Stimulated activated CD8-positive, alpha-beta memory T cell treated with anti-CD3 and anti-CD28 coated beads, Interleukin-15, amount 100 ng/mL, for 4 hours (primary cell): ENCODE data around the gene VCAN.

Experiments used
- DNase-seq, 2 donors: peaks; one replicate each; pipeline ENCODE4 v3.0.0-alpha.2; 2020; ENCODE audit warnings: low read depth in 2 of 2

Gene VCAN

DNA sequence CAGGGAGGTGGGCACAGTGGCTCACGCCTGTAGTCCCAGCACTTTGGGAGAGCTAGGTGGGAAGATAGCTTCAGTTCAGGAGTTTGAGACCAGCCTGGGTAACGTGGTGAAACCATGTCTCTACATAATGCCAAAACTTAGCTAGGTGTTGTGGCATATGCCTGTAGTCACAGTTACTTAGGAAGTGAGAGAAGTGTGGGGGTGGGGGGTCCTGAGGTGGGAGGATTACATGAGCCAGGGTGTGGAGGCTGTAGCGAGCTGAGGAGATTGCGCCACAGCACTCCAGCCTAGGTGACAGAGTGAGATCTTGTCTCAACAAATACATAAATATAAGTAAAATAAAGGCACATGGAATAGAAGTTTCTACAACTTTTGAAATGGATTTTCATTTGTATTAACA, 23.1 kb downstream of the VCAN start:
- no peak for DNase-seq

DNA sequence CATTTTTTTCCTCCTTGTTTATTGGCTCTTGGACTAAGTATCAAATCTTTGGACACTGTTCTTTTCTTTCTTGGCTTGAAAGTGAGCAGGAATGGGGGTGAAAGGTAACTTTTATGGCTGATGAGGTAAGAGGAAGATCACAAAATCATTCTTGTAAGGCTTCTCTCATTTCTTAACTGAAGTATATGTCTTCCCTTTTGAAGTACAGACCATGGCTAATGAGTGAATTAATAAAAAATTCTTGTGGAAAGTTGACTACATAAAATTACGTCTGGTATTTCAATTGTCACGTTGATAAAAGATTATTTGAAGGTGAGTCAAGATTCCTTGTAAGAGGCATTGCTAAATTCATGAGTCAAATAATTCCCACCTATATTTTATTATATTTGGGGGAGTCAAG, 25.1 kb downstream of the VCAN start:
- DNase-seq: no peak

- DNase-seq: no peak
Observed at GRCh38 chr5:83498585-83498984, 27.0 kb downstream of the VCAN start.

DNA sequence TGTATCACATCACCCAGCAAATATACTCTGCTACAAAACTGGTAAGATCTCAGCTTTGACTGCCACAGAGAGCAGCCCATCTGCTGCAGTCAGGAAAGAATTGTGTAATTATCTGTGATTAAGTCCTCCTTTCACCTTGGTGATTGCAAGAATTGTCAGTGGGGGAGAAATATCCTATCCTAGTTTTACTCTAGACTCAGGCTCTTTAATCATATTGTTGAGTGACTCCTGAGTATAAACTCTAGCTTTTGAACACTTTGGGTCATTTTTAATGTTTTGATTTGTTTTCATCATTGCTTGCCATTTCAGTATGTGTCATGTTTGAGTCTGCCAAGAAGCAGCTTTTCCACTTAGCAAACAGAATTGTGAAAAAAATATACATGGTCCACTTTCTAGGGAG, 32.1 kb downstream of the VCAN start:
- no peak for DNase-seq

DNA sequence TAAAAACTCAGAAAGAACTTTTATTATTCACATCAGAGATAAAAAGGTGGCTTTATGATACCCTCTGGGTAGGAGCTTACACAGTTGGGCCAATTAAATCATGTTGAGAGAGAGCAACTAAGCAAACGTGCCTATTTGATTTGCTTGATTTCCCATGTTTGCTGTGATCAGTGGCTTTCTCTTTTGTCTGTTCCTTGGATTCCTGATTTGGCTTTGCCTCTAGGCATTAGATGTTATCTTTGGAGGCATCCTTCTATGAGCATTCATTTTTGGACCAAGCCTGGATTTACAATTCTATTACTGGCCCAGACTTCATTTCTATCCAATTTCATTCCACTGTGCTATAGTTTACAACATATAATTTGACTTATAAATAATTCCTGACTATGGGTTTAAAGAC, 35.9 kb downstream of the VCAN start:
- DNase-seq: no peak

DNA sequence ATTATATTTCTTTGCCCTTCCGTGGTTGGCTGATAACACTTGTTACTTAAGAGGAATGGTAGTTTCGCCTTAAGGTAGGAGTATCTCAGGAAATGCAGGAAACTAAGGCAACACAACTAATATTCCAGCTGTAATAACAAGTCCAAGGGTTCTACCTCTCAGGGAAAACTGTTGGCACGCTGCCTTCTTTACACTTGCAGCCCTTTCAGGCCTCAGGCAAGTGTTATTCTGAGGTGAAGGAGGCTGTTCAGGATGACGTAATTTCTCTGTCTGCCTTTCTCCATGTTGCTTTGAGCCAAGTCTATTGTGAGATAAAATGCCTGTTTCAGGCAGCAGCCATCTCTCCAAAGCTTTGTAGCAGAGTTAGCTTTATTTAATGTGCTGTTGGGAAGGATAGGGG, 38.0 kb downstream of the VCAN start:
- no peak for DNase-seq

DNA sequence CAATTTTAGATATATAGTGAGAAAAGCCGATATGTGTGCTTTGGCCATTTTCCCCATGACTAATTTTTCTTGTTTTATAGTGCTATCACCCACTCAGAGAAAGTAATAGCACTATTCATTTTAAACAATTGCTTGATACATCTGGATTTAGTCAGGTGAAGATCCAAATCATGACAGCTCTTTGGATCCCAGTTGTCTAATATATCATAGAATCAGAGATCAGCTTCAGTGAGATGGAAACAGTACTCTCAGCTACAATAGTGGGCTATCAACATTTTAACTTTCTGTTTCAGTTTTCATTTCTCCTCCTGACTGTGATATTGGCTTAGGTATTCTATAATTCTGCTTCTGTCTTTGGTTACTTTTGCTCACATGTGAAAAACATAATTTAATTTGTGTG, 38.7 kb downstream of the VCAN start:
- no peak for DNase-seq

GRCh38 chr5:83512061-83512745, 40.7 kb downstream of the VCAN start:
- no peak for DNase-seq

DNA sequence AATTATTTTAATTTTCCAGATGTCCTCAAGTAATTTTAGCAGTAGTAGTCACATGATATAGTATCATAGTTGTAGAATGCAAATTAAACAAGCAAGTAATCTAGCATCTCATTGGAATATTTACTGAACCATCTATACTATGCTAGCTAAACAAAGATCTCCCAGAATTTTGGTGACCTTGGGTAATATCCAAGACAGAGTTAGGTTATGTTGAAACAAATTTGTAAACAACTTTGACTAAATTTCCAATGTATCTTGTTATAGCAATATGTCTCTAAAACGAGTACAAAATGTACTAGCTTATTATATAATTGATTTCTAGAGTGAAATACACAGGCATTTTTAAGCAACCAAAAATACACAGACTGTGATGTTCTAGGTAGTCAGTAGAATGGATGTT, 41.5 kb downstream of the VCAN start:
- DNase-seq: no peak

- no peak for DNase-seq
Observed at GRCh38 chr5:83513491-83513890, 41.9 kb downstream of the VCAN start.

- no peak for DNase-seq
Observed at GRCh38 chr5:83516377-83516776, 44.8 kb downstream of the VCAN start.

DNA sequence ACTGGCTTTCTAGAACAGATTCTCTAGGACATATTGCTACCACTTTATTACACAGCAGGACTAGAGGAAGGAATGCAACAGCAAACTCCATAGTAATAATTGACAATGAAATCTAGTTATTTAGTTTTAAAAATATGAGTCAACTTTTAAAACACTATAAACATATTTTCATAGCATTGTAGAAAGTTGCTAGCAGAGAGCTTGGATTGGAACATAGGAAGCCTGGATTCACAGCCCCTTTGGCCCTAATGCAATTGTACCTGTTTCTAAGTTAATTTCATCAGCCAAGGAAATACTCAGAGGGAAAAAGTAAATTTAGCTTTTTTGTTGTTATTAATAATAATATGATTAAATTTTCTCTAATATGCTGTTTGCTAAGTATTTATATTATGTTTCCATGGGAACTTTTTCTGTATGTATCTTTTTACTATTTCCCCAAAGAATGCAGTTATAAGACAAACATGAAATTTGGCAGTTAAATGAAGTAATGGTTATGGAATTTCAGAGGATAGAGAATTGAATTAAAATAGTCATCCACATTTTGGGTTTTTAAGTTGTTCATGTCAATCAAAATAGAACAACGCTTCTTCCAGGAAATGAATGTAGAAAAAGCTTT, 45.6 kb downstream of the VCAN start:
- DNase-seq: no peak

- no peak for DNase-seq
Observed at GRCh38 chr5:83517688-83518085, 46.1 kb downstream of the VCAN start.

DNA sequence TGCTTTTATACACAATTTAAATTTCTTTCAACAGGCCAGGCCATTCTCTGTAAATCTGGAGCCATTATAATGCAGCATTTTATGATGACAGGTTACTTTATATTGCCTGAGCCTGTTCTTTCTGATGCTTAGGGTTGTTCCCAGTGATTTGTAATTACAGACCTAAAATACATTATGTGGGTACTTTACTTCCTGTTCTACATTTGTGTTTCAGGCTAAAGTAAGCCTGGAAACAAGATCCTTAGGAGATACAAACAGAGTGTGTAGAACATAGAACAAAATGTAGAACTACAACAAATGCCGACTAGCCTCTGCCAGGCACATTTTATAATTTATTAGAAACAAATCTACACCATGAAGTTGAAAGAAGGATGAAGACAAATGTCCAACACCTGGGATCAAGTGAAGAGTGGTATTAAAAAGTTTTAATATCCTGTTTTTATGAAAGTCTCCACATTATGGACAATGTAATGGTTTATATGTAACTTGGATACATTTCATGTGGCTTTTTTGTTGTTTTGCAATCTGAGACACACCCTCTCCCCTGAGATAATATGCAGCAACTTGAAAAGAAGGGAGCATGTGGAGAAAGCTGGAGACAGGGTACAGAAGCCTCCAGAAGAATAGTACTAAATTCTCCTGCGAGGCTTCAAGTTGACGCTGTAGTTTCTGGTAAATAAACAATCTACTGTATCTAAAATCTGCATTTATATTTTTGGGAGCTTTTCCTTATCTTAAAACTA, 46.9 kb downstream of the VCAN start:
- DNase-seq: no peak

- DNase-seq: no peak
Observed at GRCh38 chr5:83522446-83522845, 50.9 kb downstream of the VCAN start.

GRCh38 chr5:83523929-83524328, 52.4 kb downstream of the VCAN start:
- DNase-seq: no peak

DNA sequence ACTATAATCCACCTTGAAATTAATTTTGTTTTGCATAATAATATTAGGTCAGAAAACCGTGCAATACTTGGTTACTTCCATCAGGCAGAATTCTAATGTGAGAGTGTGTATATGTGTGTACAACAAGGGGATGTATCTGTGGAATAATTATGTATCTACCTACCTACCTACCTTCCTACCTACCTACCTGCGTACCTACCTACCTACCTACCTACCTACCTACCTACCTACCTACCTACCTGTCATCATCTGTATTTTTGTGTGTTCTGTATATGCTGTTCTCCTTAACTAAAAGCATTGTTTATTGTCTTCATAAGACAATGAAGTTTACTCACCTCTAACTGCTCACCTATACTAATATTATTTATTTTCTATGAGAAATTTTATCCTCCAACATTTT, 52.8 kb downstream of the VCAN start:
- DNase-seq: no peak

DNA sequence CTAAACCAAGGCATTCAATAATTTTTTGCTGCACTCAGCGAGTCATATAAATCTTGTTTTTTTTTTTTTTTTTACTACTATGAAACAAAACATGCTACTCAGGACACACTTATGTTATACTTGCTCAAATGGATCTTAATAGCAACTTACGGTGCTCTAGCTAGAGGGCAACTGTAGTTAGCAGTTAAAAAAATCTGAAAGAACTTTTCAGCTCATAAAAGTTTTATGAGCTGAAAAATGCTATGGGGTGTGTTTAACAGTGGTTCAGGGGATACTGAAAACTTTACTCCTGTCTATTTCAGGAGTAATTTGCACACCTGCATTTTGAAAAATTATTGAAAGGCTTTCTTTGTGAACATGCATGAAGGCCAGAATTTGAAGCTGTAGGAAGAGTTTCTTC, 53.4 kb downstream of the VCAN start:
- DNase-seq: no peak

DNA sequence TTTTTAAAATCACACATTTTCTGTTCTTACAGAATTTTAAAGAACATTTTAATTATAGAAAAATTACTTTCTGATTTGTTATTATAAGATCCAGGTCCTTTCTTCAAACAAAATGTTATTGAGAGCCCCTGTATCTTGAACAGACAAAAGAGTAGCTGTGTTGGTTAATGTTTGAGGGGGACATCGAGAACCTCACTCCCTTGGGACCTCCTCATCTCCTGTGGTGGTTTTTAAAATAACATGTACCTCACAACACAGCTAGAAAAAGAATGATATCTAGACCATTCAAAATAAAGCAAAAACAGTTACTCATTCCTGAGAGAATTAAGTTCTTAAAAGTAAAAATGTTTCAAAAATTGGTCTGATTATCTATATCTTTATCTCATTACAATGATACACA, 54.7 kb downstream of the VCAN start:
- no peak for DNase-seq

DNA sequence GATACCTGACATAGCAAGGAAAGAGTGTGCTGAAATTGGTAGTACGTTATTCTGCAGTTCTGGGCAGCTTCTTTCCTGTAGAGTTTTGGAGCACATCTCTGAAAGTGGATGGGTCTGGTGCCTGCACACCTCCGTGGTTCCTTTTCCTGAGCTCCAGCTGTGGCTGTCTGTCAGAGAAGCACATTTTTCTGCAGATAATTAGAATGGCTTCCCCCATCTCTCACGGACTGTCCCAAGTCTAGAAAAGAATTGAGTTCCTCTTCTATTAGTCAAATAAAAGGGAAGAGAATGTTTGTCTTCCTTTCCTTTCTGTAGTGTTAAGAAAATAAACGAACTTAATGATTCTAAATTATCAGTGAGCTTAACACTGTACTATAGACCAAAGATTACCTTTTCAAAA, 55.7 kb downstream of the VCAN start:
- DNase-seq: no peak

DNA sequence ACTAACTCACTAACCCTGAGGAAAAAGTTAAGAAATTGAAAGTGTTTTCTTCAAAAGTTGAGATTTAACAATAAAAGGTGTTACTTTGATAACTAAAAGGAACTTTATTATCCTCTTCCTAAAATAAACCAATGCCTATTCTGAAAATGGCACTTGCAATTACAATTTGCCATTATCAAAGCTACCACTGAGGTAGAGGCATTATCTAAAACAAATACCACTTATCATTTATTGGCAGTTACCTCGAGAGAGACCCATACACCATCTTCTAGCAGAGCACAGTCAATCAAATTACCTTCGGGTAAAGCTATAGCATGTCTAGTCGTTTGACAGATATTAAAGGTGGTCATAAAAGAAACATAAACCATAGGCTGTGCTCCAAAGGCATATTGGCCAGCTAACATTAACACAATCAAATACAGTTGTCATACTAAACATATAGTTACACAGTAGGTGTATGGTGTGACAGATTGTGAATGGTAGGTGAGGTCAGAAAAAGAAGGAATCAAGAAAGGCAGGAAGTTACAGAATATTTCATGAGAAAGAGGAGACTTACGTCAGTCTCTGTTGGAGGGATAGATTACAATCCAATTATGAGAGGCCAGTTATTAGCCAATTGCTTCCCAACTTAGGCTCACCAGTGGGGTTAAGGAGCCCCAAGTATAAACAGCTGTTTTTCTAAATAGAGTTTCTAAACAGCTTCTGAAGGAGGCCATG, 56.3 kb downstream of the VCAN start:
- no peak for DNase-seq

DNA sequence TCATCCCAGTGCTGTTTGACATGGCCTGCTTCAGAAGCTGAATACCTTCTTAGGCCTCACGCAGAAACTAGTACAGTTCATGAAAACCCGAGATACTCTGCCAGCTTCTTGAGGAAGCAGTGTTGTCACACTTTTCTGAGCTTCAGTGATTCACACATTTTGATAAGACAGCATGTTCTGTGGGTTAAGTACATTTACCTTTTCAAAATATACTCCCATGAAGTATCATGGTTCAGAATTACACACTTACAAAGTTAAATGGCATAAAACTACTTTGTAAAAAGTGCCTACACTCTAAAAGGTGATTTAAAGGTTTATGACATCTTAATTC, 56.9 kb downstream of the VCAN start:
- DNase-seq: no peak

DNA sequence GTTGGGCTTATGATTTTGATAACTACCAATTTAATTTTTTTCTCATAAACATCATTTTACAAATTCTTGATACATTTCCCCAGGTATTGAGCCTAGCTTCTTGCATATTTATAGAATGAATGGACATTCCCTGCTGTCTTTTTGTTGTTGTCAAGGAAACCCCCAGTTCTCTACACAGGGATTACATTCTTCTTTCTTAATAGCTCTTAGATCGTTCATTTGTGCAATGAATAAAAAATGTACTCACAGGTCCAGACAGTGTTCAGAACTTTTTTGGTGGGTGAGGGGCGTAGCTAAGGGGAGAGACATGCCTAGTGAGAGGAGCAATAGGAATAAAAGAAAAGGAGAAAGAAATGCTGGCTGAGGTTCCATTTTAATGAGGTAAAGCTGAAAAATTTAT, 58.6 kb downstream of the VCAN start:
- no peak for DNase-seq
